Breast epithelium (tissue), 3 donors: ENCODE measurements around the gene MANEA.

Experiments used
- POLR2A ChIP-seq: fragments of 450-650 bp; IDR thresholded peaks from one replicate; pipeline ENCODE4 v1.6.1; 2016; ENCODE audit warnings: antibody characterized with exemption, mild to moderate bottlenecking, moderate library complexity
- TF ChIP-seq, protein P1 (sequence below), 3 donors: fragments of 450-650 bp; IDR thresholded peaks; one replicate each; pipeline ENCODE4 v1.5.1; 2016 to 2017; ENCODE audit warnings: antibody characterized with exemption in 3 of 3, mild to moderate bottlenecking in 3 of 3, moderate library complexity in 3 of 3

DNA sequence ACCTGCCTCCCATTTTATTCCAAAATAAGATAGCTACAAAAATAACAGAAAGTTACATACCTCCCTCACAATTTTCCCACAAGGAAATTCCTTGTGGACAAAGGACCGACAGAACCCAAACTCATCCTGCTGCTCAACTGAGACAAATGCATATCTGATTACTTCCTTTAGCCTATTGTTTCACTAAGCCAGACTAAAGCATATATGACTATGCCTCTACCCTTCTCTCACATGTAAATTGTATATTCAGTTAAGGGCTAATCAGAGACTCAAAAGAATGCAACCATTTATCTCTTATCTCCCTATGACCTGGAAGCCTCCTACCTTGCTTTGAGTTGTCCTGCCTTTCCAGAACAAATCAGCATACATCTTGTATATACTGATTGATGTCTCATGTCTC, 72.1 kb downstream of the MANEA start:
- TF ChIP-seq, protein P1, sequence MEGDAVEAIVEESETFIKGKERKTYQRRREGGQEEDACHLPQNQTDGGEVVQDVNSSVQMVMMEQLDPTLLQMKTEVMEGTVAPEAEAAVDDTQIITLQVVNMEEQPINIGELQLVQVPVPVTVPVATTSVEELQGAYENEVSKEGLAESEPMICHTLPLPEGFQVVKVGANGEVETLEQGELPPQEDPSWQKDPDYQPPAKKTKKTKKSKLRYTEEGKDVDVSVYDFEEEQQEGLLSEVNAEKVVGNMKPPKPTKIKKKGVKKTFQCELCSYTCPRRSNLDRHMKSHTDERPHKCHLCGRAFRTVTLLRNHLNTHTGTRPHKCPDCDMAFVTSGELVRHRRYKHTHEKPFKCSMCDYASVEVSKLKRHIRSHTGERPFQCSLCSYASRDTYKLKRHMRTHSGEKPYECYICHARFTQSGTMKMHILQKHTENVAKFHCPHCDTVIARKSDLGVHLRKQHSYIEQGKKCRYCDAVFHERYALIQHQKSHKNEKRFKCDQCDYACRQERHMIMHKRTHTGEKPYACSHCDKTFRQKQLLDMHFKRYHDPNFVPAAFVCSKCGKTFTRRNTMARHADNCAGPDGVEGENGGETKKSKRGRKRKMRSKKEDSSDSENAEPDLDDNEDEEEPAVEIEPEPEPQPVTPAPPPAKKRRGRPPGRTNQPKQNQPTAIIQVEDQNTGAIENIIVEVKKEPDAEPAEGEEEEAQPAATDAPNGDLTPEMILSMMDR (IDR thresholded peaks at IDR 0.05): no peak
- no peak for TF ChIP-seq POLR2A
